ENCODE measurements around the gene ANXA3. TPM values are rescaled to one million over a fixed set of nuclear protein-coding genes. Genes with fewer than 3 reads are reported as not detected.

The ANXA3 gene
- total RNA-seq, 1 donor from 2014 or later: 271 TPM

GRCh38 chr4:78651250-78651860 lies 99.8 kb downstream of the ANXA3 start:
- DNase-seq (ENCODE audit: low read depth): no peak
- no peak overlapping the region for H3K4me3 ChIP-seq (ENCODE audit: low read depth, low read length)
- H3K27me3 ChIP-seq (ENCODE audit: control insufficient read depth, insufficient read depth, low read length): no peaks in the 10 kb centered on the region
- TF ChIP-seq, protein P1, sequence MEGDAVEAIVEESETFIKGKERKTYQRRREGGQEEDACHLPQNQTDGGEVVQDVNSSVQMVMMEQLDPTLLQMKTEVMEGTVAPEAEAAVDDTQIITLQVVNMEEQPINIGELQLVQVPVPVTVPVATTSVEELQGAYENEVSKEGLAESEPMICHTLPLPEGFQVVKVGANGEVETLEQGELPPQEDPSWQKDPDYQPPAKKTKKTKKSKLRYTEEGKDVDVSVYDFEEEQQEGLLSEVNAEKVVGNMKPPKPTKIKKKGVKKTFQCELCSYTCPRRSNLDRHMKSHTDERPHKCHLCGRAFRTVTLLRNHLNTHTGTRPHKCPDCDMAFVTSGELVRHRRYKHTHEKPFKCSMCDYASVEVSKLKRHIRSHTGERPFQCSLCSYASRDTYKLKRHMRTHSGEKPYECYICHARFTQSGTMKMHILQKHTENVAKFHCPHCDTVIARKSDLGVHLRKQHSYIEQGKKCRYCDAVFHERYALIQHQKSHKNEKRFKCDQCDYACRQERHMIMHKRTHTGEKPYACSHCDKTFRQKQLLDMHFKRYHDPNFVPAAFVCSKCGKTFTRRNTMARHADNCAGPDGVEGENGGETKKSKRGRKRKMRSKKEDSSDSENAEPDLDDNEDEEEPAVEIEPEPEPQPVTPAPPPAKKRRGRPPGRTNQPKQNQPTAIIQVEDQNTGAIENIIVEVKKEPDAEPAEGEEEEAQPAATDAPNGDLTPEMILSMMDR (IDR thresholded peaks at IDR 0.05; ENCODE audit: insufficient read depth, low read length, poor library complexity, severe bottlenecking): no peak
- no peaks in the 10 kb centered on the region for H3K36me3 ChIP-seq (ENCODE audit: control insufficient read depth, insufficient read depth, low read length)

DNA sequence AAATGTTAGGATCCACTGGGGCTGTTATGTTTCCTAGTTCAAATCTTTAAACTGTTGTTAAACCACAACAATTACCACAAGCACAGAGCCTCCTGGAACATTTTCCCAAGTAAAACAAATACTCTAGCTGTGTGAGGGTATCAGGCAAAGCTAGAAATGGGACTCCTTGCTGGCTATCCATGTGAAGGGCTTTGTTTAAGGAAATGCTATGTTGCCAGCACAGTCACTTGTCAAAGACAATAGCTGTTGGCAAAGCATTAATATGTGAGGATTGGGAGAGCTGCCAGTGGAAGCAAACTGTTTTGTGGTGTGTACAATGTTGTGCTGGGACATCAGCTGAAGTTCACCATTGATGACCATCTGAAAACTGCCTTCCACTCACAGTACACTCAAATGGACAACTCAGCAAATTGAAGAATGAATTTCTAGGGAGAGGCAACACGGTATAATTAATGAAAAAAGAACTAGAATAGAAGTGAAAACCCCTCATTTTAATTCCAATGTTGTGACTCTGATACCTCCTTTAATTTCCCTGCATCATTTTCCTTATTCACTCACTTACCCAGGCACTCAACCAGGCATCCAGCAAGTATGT lies 100.8 kb downstream of the ANXA3 start:
- H3K36me3 ChIP-seq (ENCODE audit: control insufficient read depth, insufficient read depth, low read length): no peaks in the 10 kb centered on the region
- H3K4me3 ChIP-seq (ENCODE audit: low read depth, low read length): no peak overlapping the region
- H3K27me3 ChIP-seq (ENCODE audit: control insufficient read depth, insufficient read depth, low read length): no peaks in the 10 kb centered on the region
- no peak for DNase-seq (ENCODE audit: low read depth)
- TF ChIP-seq, protein P1 (IDR thresholded peaks at IDR 0.05; ENCODE audit: insufficient read depth, low read length, poor library complexity, severe bottlenecking): no peak

DNA sequence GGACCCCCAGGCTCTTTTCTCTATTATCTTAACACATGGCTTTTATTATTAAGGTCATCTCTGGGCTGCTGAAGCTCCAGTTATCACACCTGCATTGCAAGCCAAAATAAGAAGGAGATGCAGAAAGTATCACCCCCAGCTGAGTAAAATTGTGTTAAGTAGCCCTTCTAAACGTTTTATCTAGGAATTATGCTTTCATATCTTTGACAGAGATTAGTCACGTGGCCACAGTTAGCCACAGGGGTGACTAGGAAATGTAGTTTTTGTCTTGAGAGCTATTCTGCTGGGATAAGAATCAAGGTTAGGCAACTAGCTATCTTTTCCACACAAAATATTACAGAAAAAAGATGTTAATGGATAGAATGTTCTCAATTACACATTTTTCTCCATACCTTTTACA lies 102.1 kb downstream of the ANXA3 start:
- Histone ChIP-seq H3K36me3 (ENCODE audit: control insufficient read depth, insufficient read depth, low read length) (no peaks in the 10 kb centered on the region), H3K27me3 (ENCODE audit: control insufficient read depth, insufficient read depth, low read length) (no peaks in the 10 kb centered on the region), H3K4me3 (ENCODE audit: low read depth, low read length) (no peak overlapping the region)
- DNase-seq (ENCODE audit: low read depth): no peak
- TF ChIP-seq, protein P1 (IDR thresholded peaks at IDR 0.05; ENCODE audit: insufficient read depth, low read length, poor library complexity, severe bottlenecking): no peak

DNA sequence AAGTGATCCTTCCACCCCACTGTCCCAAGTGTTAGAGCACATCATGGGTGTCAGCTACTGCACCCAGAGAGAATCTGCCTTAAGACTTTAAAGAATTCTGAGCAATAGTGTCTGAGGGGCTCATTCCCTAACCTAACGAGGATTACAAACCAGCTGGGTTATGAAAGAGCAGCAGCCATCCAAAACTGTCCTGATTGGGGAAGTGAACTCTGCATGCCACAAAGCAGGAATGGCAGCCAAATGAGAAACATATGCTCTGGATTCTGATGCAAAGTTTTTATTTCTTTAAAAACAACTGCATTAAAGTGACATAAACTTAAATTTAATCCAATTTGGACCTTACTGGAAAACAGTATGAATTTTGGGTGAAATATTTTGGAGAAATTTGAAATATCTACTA lies 103.2 kb downstream of the ANXA3 start:
- TF ChIP-seq, protein P1 (IDR thresholded peaks at IDR 0.05; ENCODE audit: insufficient read depth, low read length, poor library complexity, severe bottlenecking): no peak
- DNase-seq (ENCODE audit: low read depth): no peak
- no peaks in the 10 kb centered on the region for H3K36me3 ChIP-seq (ENCODE audit: control insufficient read depth, insufficient read depth, low read length)
- no peak overlapping the region for H3K4me3 ChIP-seq (ENCODE audit: low read depth, low read length)
- no peaks in the 10 kb centered on the region for H3K27me3 ChIP-seq (ENCODE audit: control insufficient read depth, insufficient read depth, low read length)

GRCh38 chr4:78656968-78657445 lies 105.4 kb downstream of the ANXA3 start:
- DNase-seq (ENCODE audit: low read depth): no peak
- Histone ChIP-seq H3K4me3 (ENCODE audit: low read depth, low read length) (no peak overlapping the region), H3K36me3 (ENCODE audit: control insufficient read depth, insufficient read depth, low read length) (no peaks in the 10 kb centered on the region), H3K27me3 (ENCODE audit: control insufficient read depth, insufficient read depth, low read length) (no peaks in the 10 kb centered on the region)
- TF ChIP-seq, protein P1 (IDR thresholded peaks at IDR 0.05; ENCODE audit: insufficient read depth, low read length, poor library complexity, severe bottlenecking): no peak

- Histone ChIP-seq H3K27me3 (ENCODE audit: control insufficient read depth, insufficient read depth, low read length) (no peaks in the 10 kb centered on the region), H3K4me3 (ENCODE audit: low read depth, low read length) (no peak overlapping the region), H3K36me3 (ENCODE audit: control insufficient read depth, insufficient read depth, low read length) (no peaks in the 10 kb centered on the region)
- DNase-seq (ENCODE audit: low read depth): no peak
- TF ChIP-seq, protein P1 (IDR thresholded peaks at IDR 0.05; ENCODE audit: insufficient read depth, low read length, poor library complexity, severe bottlenecking): no peak
Measured at GRCh38 chr4:78659264-78659663, 107.7 kb downstream of the ANXA3 start.

Data from kidney epithelial cell (primary cell).